GM21528 (cell line): ENCODE measurements around the gene ADAMTSL5.
"Not testable (repeated sequence)": the region's sequence is repeated elsewhere in the genome, so short reads cannot be mapped to it uniquely, and the experiment has no call there.

Experiments used
- ATAC-seq: cut with Tn5 transposase; IDR thresholded peaks from one replicate; pipeline ENCODE4 v1.9.1; 2021; ENCODE audit warnings: mild to moderate bottlenecking, moderate library complexity; ENCODE audit not compliant: unreplicated experiment, low FRiP score

ADAMTSL5 gene

DNA sequence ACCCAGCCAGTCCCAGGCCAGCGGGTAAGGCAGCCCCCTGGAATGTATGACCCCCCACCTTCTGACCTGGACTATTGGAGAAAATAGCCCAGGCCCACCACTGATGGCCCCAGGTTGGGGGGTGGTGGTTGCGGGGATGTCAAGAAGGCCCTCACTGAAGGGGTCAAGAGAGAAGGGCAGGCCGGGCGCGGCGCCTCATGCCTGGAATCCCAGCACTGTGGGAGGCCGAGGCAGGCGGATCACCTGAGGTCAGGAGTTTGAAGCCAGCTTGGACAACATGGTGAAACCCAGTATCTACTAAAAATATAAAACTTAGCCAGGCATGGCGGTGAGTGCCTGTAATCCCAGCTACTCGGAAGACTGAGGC is 1.5 kb upstream of the ADAMTSL5 start:
- ATAC-seq: no peak

DNA sequence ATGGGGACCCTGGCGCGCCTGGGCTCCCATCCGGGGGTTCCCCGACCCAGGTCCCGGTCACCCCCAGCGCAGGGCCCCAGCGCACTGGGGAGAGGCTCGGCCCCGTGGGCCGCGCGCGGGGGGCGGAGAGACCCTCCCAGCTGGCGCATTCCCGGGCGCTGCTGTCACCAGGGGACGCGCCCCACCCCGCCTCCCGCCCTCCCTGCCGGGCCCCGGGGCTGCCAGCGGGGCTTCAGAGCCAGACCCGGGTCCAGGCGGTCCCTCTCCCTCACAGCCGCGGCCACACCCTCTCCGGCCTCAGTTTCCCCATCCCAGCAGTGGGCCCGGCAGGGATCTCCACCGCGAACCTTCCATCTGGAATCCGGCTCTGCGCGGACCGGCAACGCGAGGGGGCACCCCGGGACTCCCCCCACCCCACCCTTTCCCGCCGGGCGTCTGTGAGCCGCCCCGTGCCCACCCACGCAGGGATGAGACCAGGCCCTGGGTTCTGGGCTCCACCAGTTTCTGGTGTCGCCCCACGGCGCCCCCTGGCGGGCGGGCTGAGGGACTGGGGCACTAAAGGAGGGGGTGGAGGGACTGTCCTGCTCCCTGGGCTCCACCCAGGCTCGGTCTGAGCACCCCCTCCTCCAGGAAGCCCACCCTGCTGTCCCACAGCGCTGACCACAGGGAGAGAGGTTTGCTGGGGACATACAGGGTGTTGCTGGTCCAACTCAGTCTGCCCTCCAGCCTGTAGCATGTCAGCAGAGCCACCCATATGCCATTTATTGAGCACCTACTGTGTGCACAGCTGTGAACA is 878 bp upstream of the ADAMTSL5 start:
- ATAC-seq: no peak

DNA sequence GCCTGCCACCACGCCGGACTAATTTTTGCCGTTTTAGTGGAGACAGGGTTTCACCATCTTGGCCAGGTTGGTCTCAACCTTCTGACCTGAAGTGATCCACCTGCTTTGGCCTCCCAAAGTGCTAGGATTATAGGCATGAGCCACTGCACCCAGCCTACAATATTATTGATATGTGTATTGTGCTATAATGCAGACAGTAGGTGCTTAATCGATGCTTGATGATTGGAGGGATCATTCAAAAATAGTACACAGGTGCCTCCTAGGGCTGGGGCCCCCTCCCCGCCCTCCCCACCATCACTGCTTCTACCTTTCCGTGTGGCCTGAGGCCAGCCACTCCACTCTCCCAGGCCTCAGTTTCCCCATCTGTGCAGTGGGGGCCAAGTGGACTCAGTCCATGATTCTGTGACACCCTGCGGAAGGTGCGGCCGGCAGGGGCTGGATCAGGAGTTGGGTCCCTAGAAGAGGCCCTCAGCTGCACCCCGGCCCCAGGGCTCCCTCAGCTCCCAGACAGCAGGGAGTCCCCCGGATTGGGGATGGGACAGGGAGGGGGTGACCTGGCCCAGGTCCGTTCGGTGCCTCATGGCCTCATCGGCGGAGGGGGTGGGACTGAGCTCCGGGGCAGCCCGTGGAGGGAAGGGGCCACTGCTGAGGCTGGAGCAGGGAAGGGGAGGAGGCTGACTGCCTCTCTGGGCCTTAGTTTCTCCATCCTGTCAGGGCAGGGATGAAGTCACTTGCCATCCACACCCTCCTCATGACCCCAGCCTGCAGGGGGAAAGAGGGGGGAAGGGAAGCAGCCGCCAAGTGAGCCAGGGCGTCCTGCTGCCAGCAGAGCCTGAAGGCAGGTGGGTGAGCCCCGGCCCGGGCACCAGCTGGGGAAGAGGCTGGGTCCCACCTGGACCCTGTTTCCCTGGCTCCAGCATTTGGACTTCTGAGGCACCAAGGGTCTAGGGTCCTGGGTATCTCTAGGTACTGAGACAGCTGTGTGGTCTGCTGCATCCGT is 1.2 kb downstream of the ADAMTSL5 start:
- ATAC-seq: no peak

DNA sequence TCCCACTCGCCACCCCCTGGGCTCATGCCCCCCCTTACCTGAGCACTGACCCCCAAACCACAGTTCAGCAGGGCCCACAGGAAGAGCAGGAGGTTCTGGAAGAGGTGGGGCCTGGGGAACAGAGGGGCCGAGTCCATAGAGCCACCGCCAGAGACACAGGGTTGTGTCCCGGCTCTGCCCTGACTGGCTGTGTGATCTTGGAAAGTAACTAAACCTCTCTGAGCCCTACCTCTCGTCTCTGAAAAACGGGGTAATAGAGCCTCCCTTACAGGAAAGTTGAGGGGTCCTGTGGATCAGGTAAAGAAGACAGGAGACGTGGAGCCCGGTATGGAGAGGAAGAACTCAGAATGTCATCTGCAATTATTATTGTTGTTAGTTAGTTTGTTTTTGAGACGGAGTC is 2.0 kb downstream of the ADAMTSL5 start:
- no peak for ATAC-seq

DNA sequence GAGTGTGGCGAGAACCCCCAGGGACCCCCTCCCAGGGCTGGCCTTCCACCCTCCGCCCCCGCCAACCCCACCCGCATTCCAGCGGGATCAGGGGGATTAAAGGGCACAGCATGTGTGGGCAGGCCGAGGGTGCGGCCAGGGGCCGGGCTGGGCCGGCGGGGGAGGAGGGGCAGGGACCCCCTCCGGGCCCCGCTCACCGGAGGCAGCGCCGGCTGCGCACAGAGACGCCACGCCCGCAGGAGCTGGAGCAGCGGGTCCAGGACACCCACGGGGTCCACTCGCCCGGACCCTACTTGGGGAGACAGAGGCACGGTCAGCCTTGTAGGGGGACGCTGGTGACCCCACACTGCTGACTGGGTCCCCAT is 2.4 kb downstream of the ADAMTSL5 start:
- no peak for ATAC-seq

DNA sequence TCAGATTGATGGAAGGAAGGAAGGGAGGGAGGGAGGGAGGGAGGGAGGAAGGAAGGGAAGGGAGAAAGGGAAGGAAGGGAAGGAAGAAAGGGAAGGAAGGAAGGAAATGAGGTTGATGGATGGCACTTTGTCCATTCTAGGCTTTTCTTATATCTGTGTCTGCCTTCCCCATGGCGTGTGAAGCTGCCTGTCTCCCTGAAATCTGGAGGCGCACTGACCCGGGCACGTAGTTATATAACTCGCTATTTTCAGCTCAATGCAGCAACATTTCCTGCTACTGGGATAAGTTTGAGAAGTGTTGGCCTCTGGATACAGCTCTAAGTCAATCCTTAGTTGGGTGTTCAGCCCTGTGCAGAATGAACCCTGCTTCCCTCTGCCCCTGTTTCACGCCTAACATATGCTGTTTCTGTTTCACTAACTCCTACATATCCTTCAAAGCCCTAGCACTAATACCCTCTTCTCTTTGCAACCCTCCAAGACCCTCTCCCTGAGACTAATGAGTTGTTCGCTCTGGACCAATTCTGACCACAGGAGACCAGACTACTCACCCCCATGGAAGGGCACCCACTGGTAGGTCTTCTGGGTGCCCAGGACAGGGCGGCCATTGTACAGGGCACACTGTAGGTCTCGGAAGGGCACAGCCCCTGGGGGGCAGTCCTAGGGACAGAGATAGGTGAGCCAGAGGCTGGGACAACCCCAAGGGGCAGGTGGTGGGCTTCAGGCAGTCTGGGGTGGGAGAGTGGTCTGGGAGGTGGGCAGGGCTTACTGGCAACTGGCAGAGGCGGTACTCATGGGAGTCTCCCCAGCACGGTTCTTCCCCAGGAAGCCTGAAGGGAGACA is 3.0 kb downstream of the ADAMTSL5 start:
- ATAC-seq: no peak

DNA sequence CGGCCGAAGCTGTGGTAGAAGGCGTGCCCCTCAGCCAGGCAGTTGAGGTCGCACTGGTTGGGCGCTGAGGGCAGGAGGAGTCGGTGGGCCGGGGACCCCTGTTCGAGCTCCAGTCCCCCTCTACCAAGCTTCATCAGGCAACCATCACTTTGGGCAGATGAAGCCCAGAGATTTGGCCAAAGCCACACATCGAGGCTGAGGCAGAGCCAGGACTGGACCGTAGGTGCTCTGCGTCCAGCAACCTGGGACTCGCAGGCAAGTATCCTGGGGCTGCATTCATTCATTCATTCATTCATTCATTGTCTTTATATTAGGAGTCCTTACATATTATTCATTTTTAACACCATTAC is 4.3 kb downstream of the ADAMTSL5 start:
- ATAC-seq: no peak

DNA sequence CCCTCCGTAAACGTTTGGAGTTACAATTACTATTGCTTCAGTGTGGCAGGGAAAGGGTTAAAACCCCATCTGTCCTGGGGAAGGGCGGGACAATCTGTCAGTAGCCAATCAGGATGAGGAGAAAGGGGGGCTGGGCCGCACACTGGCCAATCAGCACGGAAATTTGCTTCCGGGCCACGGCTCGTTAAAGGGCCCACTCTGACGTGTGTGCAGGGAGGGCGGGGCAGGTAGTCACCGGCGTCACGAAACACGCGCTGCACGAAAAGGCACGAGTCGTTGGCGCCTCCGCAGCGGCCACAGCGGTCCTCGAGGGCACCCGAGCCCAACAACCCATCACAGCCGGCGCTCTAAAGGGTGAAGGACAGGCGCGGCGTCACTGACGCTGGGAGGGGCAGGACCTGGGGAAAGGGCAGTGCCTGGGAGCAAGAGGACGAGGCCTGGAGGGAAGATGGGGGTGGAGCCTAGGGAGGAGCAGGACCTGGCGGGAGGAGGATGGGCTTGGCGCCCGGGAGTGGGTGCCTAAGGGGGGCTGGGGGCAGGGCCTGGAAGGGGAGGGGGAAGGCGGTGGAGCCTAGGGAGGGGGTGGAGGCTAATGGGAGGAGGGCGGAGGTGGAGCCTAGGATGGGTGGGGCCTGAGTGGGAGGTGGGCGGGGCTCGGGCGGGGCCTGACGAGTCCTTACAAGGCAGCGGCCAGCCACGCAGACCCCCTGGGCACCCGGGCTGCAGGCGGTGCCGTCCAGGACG is 4.9 kb downstream of the ADAMTSL5 start:
- no peak for ATAC-seq

DNA sequence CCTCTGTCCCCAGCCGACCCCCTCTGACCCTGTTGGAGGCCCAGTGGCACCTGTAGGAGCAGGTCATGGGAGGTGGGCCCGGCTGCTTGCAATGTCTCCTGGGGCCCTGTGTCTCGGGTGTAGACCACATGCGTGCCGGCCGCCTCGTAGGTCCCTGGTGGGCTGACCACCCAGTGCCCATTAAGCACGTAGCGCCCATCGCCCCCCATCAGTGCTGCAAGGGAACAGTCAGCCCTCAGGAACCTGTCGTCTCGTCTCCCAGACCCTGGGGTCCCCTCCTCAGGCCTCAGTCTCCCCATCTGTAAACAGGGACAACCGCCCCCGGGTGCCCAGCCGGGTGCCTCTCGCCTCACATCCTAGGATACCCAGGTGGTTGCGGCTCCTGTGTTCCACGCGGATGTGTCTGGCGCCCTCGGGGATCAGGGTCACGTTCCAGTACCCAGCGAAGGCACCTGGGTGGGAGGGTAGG is 5.6 kb downstream of the ADAMTSL5 start:
- no peak for ATAC-seq

DNA sequence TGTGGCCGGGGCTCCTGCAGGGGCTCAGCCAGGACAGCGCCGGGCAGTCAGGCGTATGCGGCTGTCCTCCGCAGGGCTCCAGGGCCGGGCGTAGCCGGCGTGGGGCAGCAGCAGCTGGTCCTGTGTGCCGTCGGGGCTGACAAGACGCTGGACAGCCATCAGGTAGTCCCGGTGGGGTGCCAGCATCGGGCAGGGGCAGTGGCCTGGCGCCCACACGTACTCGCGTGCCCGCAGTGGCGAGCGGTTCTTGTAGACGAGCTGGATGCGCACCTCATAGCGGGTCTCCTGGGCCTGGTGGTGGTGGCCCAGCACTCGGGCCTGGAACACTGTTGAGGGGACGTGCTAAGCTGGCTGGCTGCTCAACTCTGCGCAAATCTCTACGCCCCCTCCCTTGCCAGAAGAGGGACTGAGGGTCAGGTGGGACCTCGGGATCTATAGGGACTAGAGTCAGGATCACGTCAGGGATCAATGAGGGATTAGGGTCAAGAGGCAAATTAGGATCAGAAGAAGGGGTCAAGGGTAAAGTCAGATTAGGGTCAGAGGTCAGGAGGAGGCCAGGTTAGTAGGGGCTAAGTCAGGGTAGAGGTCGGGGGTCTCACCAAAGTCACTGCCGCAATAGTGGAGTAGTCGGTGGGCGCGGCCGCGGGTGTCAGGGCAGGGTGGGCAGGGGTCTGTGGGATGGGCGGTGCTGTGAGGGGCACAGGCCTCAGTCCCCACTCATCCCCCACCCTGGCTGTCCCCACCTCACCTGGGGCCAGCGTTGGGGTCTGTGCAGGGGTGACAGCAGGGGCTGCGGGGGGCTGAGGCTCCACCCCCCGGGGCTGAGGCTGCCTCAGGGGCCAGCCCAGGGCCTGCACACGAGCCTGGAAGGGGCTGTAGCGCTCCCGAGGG is 6.6 kb downstream of the ADAMTSL5 start:
- ATAC-seq: no peak

DNA sequence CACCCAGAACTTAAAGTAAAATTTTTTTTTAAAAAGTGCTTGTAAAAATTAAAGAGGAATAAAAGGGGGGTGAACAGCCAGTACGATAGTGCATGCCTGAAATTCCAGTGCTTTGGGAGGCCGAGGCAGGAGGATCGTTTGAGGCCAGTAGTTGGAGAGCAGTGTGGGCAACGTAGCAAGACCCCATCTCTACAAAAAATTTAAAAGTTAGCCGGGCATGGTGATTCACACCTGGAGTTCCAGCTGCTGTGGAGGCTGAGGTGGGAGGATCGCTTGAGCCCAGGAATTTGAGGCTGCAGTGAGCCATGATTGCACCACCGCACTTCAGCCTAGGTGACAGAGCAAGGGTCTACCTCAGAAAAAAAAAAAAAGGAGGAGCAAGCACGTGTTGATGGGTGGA is 7.8 kb downstream of the ADAMTSL5 start:
- no peak for ATAC-seq

DNA sequence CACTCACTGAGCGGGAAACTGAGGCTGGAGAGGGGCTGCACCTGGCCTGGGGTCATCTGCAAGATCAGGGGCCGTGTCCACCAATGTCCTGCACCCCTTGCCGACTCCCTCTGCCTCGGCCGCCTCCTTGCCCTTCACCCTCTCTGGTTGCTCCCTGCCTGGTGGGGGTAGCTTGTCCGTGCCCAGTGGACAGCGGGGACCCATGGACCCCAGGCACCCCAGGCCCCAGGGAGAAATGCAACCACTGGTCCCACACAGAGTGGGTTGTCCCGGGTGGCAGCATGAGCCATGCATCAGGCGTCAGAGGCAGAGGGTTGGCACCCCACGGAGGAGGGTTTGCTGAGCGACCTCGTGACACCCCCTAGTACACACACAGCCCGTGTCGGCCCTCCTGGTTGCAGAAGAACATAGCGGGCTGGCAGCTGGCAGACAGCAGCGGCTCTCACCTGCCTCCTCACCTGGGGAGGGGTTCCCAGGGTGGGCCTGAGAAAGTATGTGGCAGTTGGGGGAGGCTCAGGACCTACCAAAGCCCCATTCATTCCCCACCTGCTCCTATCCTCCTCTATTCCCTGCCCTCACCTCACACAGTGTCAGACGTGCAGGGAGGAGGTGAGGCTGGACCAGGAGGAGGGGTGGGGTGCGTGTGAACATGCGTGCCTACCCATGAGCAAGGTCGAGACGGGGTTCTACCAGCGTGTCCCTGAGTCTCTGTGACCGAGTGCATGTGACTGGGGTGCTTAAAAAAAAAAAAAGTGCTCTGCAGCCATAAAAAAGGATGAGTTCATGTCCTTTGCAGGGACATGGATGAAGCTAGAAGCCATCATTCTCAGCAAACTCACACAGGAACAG is 8.7 kb downstream of the ADAMTSL5 start:
- ATAC-seq: no peak

DNA sequence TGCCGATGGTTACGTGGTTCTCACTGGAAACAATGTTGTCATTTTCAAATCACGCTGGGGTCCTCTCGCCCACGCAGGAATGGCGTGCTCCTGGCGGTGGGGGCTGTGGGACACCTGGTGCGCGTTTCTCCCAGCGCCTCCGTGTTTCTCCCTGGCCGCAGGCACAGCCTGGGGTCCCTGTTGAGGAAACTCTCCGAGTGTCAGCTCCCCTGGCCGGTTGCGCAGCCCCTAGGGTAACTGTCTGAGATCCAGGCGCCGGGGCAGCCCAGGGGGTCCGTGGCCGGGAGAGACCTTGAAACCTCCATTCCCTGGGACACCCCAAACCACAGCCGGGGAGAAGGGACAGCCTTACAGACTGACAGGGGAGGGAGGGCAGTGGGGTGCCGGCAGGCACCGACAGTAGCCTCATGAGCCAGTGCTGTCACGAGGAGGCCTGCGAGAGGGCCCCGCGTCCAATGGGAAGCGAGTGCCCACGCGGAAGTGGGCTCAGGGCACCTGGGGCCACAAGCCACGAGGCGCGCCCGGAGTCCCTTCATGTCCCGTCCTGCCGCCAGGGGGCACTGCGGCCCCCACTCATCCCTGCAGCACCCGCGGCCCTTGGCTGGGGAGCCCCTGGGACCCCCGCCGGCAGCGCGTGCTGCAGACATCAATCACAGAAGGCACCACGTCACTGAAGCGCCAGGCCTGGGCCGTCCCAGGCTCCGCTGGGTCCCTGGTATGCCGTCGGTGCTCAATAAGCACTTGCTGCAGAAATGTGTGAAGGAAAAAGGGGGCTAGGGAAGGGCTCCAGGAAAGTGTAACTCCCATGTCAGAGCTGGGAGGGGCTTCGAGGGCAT is 9.5 kb downstream of the ADAMTSL5 start:
- no peak for ATAC-seq

DNA sequence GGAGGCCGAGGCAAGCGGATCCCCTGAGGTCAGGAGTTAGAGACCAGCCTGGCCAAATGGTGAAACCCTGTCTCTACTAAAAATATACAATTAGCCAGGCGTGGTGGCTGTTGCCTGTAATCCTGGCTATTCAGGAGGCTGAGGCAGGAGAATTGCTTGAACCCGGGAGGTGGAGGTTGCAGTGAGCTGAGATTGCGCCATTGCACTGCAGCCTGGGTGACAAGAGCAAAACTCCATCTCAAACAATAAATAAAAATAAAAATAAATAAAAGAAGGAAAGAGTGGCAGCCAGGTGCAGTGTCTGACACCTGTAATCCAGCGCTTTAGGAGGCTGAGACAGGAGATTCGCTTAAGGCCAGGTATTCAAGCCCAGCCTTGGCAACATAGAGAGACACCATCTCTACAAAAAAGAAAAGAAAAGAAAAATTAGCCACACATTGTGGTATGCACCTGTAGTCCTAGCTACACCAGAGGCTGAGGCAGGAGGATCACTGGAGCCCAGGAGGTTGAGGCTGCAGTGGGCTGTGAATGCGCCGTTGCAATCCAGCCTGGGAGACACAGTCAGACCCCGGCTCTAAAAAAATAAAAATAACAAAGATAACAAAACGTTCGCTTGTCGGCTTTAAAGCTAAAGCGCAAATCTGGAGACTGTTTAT is 10.3 kb downstream of the ADAMTSL5 start:
- no peak for ATAC-seq

DNA sequence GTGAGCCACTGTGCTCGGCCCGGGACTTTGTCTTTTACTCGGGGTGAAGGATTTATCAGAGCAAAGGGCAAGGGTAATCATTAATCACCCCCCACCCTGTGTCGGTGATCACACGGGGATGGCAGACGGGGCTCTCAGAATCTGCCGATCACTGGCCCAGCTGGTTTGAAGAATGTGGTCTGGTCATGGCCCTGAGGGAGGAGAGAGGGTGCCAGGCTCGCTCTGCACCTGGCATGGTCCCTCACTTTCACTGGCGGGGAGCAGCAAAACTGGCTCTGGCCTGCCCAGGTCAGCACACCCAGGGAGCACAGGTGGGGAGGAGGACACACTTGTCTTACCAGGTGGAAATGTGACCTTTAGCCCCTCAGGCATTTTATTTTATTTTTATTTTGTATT is 11.6 kb downstream of the ADAMTSL5 start:
- no peak for ATAC-seq

DNA sequence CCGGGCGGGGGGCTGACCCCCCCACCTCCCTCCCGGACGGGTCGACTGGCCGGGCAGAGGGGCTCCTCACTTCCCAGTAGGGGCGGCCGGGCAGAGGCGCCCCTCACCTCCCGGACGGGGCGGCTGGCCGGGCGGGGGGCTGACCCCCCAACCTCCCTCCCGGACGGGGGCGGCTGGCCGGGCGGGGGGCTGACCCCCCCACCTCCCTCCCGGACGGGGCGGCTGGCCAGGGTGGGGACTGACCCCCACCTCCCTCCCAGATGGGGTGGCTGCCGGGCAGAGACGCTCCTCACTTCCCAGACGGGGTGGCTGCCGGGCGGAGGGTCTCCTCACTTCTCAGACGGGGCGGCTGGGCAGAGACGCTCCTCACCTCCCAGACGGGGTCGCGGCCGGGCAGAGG is 13.6 kb downstream of the ADAMTSL5 start:
- not testable (repeated sequence) for ATAC-seq
